Smooth muscle cell of the brain vasculature (primary cell): Measurements from ENCODE around the gene TXNL1.

Experiments used
- DNase-seq: peaks from one replicate; pipeline ENCODE4 v3.0.0-alpha.2; 2012; ENCODE audit warnings: low read depth, low spot score

The TXNL1 gene

DNA sequence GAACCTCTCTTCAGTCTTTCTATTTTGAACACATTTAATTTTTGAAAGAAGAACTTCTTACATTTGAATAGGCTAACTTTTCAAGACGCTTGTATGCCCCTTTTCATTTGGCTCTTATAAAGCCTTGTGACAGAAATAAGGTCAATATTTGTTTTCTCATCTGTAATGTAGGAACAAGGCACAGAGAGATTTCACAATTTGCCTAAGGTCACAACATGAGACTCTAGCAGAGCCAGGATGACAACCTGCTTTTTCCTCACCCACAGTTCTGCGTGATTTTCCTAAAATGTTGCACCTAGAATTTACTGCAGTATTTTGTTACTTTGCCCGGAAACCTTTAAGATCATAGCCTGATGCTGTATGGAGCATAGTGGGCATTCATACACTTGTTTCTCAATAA lies 67.4 kb downstream of the TXNL1 start:
- no peak for DNase-seq

GRCh38 chr18:56569416-56569815 lies 69.0 kb downstream of the TXNL1 start:
- DNase-seq, result no peak

DNA sequence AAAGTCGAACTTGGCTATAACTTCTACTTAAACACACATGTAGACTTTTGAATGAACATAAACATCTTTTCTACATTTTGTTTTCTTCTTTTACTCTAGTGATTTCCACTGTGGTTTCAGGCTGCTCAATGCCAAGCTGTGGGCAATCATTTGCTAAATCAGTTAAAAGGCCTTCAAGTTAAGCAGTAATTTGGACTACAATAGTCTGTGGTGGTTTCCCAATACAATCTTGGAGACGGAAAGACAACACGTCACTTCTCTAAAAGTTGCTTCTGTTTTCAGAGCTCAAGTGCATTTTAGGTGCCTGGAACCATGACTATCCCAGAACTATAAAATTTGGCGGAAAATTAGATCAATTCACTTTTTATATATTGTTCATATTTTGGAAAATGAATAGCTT lies 69.4 kb downstream of the TXNL1 start:
- no peak for DNase-seq

- DNase-seq, result no peak
These were observed 72.6 kb downstream of the TXNL1 start for GRCh38 chr18:56565551-56566345.

DNA sequence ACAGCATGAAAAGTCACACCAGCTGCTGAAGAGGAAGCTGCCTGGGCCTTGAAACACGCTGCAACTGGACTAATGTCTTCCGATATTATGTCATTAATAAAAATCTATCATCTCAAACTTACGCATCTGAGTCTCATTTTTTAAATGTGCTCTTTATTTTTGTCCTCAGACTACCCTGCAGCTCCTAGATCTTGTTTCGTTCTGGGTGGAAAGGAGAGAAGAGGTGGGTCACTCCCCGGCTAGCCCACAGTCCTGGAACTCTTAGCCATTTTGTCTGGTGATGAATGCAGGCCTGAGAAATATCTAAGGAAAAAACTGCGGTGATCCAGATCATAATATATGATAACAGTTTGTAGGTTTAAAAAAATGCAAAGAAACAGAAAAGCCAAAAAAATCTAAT lies 73.3 kb downstream of the TXNL1 start:
- no peak for DNase-seq

- no peak for DNase-seq
These were observed 74.8 kb downstream of the TXNL1 start for GRCh38 chr18:56563568-56563967.

DNA sequence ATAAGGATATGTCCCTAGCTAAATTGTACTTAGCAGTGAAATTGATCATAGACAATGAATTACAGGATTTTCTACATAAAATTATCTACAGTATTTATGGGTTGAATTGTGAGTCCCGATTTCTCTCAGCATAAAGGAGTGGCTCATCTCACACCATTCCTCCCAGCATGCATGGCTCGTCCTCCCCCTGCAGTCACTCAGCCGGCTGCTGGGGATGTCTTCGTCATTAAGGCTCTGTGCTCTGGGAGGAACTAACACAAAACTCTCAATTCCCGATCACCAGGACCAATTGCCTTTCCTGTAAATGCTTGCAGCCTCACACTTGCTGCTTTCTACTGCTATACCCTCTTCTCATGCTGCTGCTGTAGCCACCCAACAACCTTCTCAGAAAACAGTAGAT lies 75.9 kb downstream of the TXNL1 start:
- DNase-seq, result no peak

DNA sequence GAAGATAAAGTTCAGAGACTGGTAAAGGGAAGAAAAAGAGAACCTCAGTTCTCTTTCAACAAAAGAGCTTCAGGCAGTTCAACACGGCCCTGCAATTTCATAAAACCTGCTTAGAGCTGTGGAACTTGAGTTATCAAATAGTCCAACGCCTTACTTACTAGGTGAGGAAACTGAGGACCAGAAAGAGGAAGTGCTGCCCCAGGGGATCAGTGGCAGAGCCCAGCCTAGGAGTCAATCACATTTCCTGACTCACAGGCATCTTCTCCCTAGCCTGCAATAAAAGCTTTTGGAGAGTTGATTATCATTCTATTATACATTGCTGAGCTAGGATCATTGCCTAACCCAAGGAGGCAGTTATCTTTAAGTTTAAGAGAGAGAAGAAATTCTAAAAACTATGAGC lies 77.4 kb downstream of the TXNL1 start:
- no peak for DNase-seq

- no peak for DNase-seq
These were observed 79.3 kb downstream of the TXNL1 start for GRCh38 chr18:56559044-56559443.

GRCh38 chr18:56556907-56557306 lies 81.5 kb downstream of the TXNL1 start:
- DNase-seq, result no peak

DNA sequence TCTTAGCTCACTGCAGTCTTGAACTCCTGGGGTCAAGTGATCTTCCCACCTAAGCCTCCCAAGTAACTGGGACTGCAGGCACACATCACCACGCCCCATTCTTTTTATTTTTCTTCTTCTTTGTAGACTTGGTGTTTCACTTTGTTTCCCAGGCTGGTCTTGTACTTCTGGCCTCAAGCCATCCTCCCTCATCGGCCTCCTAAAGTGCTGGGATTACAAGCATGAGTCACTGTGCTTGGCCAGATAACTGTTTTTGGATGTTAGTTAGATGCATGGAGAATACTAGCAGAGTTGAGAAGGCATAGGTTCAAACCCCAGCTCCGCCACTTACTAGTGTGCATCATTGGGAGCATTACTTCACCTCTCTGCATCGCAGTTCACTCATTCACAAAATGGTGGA lies 88.3 kb downstream of the TXNL1 start:
- DNase-seq, result no peak
